A673 (cell line): ENCODE data around the gene DYRK3. TPM values are rescaled to one million over a fixed set of nuclear protein-coding genes. Genes with fewer than 3 reads are reported as not detected.

Experiments
- BruUV-seq: library from RNA; stranded (reverse); fragments of 400-500 nt; replicated peaks from 2 replicates; lab custom pipeline; 2021; lab: Mats Ljungman, UMichigan
- CTCF ChIA-PET: fragments of 300-600 bp; sonication (Branson Sonifier 250); formaldehyde crosslinking; loops from one replicate; lab custom pipeline; 2022; ENCODE audit warnings: antibody characterized with exemption; lab: Charles Lee
- POLR2A ChIA-PET: fragments of 300-600 bp; sonication (Branson Sonifier 250); formaldehyde crosslinking; loops from one replicate; lab custom pipeline; 2022; ENCODE audit warnings: antibody characterized with exemption; ENCODE audit not compliant: low non-redundant PET; lab: Charles Lee
- DNase-seq: peaks from one replicate; pipeline ENCODE4 v3.0.0-alpha.2; 2015; ENCODE audit warnings: low spot score
- H3K27ac ChIP-seq: fragments of 200-600 bp; sonication (generic); 2 replicates; pipeline ENCODE4 v1.5.1; 2016; ENCODE audit warnings: mixed run types, low read depth, mild to moderate bottlenecking, mixed read lengths, antibody characterized with exemption, low read length; ENCODE audit not compliant: poor library complexity, severe bottlenecking
- H3K27me3 ChIP-seq: fragments of 200-600 bp; sonication (generic); replicated peaks from 2 replicates; pipeline ENCODE4 v1.6.1; 2017; ENCODE audit warnings: mixed run types, low read depth, mild to moderate bottlenecking, mixed read lengths, antibody characterized with exemption, low read length; ENCODE audit not compliant: insufficient read depth, poor library complexity
- H3K36me3 ChIP-seq: fragments of 200-600 bp; sonication (generic); 2 replicates; pipeline ENCODE4 v1.6.1; 2016; ENCODE audit warnings: mixed run types, mild to moderate bottlenecking, mixed read lengths, antibody characterized with exemption, low read length; ENCODE audit not compliant: insufficient read depth, poor library complexity, severe bottlenecking
- H3K4me1 ChIP-seq: fragments of 200-600 bp; sonication (generic); 2 replicates; pipeline ENCODE4 v1.6.1; 2017; ENCODE audit warnings: mixed run types, mild to moderate bottlenecking, mixed read lengths, antibody characterized with exemption, low read length; ENCODE audit not compliant: insufficient read depth, poor library complexity, severe bottlenecking
- H3K4me3 ChIP-seq: fragments of 200-600 bp; sonication (generic); 2 replicates; pipeline ENCODE4 v1.5.1; 2016; ENCODE audit warnings: low read depth, mixed run types, mild to moderate bottlenecking, mixed read lengths, low read length; ENCODE audit not compliant: poor library complexity, severe bottlenecking
- H3K9me3 ChIP-seq: fragments of 200-600 bp; sonication (generic); 2 replicates; pipeline ENCODE4 v1.6.1; 2016; ENCODE audit warnings: mixed run types, low read depth, mild to moderate bottlenecking, mixed read lengths, antibody characterized with exemption, low read length; ENCODE audit not compliant: poor library complexity, severe bottlenecking
- CTCF ChIP-seq: fragments of 300-800, 200-600 bp; sonication (generic); conservative IDR thresholded peaks from 2 replicates; pipeline ENCODE4 v1.5.1; 2017; ENCODE audit warnings: low read depth, mild to moderate bottlenecking, antibody characterized with exemption, low read length, moderate library complexity, mixed read lengths
- EZH2 ChIP-seq: fragments of 200-600 bp; sonication (generic); IDR thresholded peaks from 2 replicates; pipeline ENCODE4 v1.6.1; 2017; ENCODE audit warnings: borderline replicate concordance, low read depth, mild to moderate bottlenecking, mixed read lengths, antibody characterized with exemption, low read length; ENCODE audit not compliant: poor library complexity, severe bottlenecking
- intact Hi-C: fragments of 100-400 bp; cut with micrococcal nuclease; formaldehyde crosslinking; loops from one replicate; pipeline ENCODE4 v1.10.0; 2022; ENCODE audit not compliant: unreplicated experiment
- total RNA-seq: library from RNA; stranded (reverse); gene quantifications from 2 replicates; pipeline ENCODE4 v1.2.3, GENCODE V29; 2021

Gene DYRK3
- total RNA-seq, 1 experiment from 2014 or later: 24.0 TPM

DNA sequence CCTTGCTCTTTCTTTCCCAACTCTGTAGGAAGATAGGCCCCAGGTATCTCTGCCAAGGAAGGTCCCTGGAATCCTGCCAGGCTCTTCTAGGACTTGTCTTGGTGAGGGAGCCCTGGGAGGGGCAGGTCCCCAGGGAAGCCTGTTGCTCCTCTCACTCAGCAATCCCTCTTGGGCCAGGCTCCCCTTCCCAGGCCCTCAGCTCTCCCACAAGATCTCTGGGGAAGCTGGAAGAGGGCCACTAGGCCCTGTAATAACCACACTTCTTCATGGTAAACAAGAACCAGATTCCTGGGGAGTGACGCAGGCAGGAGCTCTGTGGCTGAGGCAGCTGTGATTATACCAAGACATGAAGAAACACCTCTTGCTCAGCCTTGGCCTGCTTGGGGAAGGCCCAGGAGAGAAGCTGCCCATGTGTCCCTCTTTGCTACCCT lies 39.4 kb downstream of the DYRK3 start:
- BruUV-seq: no TSS peak
- ChIA-PET POLR2A (no interaction called here), CTCF (no interaction called here)
- no peak overlapping the region for H3K27ac ChIP-seq
- H3K27me3 ChIP-seq: no peaks in the 10 kb centered on the region
- no peak overlapping the region for H3K4me3 ChIP-seq
- H3K36me3 ChIP-seq: no peaks in the 10 kb centered on the region
- H3K9me3 ChIP-seq: no peaks in the 10 kb centered on the region
- no peaks in the 10 kb centered on the region for H3K4me1 ChIP-seq
- intact Hi-C loops: no loop called here
- TF ChIP-seq CTCF (no peak), EZH2 (no peak)
- no peak for DNase-seq

- H3K36me3 ChIP-seq: no peaks in the 10 kb centered on the region
- DNase-seq: no peak
- H3K4me1 ChIP-seq: no peaks in the 10 kb centered on the region
- intact Hi-C loops: no loop called here
- POLR2A ChIA-PET: no interaction called here
- H3K4me3 ChIP-seq: no peak overlapping the region
- CTCF ChIA-PET: no interaction called here
- no TSS peak for BruUV-seq
- no peak overlapping the region for H3K27ac ChIP-seq
- no peak for TF ChIP-seq EZH2
- no peak for TF ChIP-seq CTCF
- H3K9me3 ChIP-seq: no peaks in the 10 kb centered on the region
- H3K27me3 ChIP-seq: peaks cover 6% of the 10 kb centered on the region
Measured at GRCh38 chr1:206676499-206676898, 41.2 kb downstream of the DYRK3 start.

DNA sequence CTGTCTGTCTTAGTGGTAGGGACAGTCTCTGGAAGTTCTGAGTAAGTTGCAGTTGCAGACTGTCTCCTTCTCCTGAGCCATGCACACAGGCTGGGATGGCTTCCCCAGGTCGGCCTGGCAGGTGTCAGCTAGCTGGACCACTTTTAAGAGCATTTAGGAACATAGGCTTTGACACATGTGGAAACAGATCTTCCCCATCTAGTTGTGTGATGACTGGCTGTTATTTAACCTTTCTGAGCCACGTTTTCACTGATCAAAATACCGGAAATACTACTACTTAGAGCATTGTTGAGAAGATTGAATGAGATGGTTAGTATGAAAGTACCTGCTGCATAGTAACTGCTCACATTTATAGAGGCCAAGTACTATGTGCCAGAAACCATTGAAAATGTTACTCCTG lies 43.2 kb downstream of the DYRK3 start:
- intact Hi-C loops: no loop called here
- ChIA-PET POLR2A (no interaction called here), CTCF (no interaction called here)
- DNase-seq: no peak
- no TSS peak for BruUV-seq
- TF ChIP-seq EZH2: no peak
- no peak for TF ChIP-seq CTCF
- no peak overlapping the region for H3K4me3 ChIP-seq
- H3K27ac ChIP-seq: no peak overlapping the region
- H3K9me3 ChIP-seq: no peaks in the 10 kb centered on the region
- H3K36me3 ChIP-seq: no peaks in the 10 kb centered on the region
- peaks cover 13% of the 10 kb centered on the region for H3K27me3 ChIP-seq
- no peaks in the 10 kb centered on the region for H3K4me1 ChIP-seq
